Kidney epithelial cell (primary cell): ENCODE measurements around the gene CR1L. TPM values are rescaled to one million over a fixed set of nuclear protein-coding genes. Genes with fewer than 3 reads are reported as not detected.

Experiments
- DNase-seq: peaks from one replicate; pipeline ENCODE4 v3.0.0-alpha.2; 2010; ENCODE audit warnings: low read depth
- H3K27me3 ChIP-seq: 2 replicates; pipeline ENCODE4 v1.6.0; 2011; ENCODE audit warnings: low read length; ENCODE audit not compliant: control insufficient read depth, insufficient read depth
- H3K36me3 ChIP-seq: 2 replicates; pipeline ENCODE4 v1.5.1; 2011; ENCODE audit warnings: low read length; ENCODE audit not compliant: control insufficient read depth, insufficient read depth
- H3K4me3 ChIP-seq: 2 replicates; pipeline ENCODE4 v1.5.1; 2011; ENCODE audit warnings: low read depth, mild to moderate bottlenecking, control low read depth, low read length
- total RNA-seq: library from RNA; depleted of rRNA; stranded (reverse); fragments of >200 nt; gene quantifications from 2 replicates; pipeline ENCODE4 v1.2.3, GENCODE V29; 2015
- TF ChIP-seq, protein P1 (sequence below): IDR thresholded peaks from 2 replicates; pipeline ENCODE4 v1.5.1; 2011; ENCODE audit warnings: mild to moderate bottlenecking, moderate library complexity, low read length, control low read depth, inconsistent platforms; ENCODE audit not compliant: insufficient read depth, poor library complexity, severe bottlenecking

Gene CR1L
- total RNA-seq, 1 donor from 2014 or later: not detected

DNA sequence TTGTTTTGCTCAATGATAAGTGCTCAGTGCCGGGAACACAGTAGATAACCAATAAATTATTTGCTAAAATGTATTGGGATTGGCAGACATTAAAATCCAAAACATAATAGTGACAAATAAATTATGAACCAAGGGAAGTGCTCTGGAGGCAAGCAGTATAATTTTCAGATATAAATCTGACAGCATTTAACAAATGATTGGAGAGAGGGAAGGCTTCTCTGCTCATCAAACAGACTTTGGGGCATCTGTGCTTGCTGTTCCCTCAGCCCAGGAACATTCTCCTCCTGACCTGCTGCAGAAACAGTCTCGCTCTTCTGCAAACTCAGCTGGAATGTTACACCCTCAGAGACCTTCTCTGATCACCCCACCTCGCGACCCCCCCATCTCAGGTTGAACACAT, 109.1 kb downstream of the CR1L start:
- Histone ChIP-seq H3K27me3 (no peaks in the 10 kb centered on the region), H3K36me3 (no peaks in the 10 kb centered on the region), H3K4me3 (no peak overlapping the region)
- DNase-seq: no peak
- TF ChIP-seq, protein P1, sequence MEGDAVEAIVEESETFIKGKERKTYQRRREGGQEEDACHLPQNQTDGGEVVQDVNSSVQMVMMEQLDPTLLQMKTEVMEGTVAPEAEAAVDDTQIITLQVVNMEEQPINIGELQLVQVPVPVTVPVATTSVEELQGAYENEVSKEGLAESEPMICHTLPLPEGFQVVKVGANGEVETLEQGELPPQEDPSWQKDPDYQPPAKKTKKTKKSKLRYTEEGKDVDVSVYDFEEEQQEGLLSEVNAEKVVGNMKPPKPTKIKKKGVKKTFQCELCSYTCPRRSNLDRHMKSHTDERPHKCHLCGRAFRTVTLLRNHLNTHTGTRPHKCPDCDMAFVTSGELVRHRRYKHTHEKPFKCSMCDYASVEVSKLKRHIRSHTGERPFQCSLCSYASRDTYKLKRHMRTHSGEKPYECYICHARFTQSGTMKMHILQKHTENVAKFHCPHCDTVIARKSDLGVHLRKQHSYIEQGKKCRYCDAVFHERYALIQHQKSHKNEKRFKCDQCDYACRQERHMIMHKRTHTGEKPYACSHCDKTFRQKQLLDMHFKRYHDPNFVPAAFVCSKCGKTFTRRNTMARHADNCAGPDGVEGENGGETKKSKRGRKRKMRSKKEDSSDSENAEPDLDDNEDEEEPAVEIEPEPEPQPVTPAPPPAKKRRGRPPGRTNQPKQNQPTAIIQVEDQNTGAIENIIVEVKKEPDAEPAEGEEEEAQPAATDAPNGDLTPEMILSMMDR: no peak

DNA sequence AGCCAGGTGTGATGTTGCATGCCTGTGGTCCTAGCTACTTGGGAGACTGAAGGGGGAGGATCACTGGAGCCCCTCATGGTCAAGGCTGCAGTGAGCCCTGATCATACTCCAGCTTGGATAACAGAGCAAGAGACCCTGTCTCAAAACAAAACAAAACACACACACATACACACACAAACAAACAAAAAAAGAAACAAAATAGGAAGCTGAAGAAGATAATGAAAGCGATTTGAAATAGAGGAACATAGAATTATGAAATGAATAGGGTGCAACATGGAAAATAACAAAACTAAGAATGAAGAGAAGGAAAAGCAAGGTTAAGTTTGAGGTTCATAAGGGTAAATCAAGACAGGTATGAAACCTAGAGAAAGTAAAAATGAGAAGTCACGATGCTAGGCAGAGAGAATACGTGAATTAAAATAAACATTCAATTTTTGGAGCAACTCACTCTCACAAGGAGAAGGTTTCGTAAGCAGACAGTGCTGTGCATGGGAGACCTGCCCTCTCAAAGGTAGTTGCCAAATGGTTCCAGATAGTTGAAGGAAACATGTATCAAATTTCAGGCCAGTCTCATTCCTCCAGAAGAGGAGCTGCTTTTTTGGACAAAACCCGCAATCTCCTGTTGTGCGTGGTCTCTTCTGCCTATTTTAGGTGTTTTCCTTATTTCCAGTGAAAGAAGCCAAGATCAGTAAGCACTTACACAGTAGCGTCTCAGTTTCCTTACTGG, 110.2 kb downstream of the CR1L start:
- Histone ChIP-seq H3K36me3 (no peaks in the 10 kb centered on the region), H3K27me3 (no peaks in the 10 kb centered on the region), H3K4me3 (no peak overlapping the region)
- TF ChIP-seq, protein P1: no peak
- no peak for DNase-seq

DNA sequence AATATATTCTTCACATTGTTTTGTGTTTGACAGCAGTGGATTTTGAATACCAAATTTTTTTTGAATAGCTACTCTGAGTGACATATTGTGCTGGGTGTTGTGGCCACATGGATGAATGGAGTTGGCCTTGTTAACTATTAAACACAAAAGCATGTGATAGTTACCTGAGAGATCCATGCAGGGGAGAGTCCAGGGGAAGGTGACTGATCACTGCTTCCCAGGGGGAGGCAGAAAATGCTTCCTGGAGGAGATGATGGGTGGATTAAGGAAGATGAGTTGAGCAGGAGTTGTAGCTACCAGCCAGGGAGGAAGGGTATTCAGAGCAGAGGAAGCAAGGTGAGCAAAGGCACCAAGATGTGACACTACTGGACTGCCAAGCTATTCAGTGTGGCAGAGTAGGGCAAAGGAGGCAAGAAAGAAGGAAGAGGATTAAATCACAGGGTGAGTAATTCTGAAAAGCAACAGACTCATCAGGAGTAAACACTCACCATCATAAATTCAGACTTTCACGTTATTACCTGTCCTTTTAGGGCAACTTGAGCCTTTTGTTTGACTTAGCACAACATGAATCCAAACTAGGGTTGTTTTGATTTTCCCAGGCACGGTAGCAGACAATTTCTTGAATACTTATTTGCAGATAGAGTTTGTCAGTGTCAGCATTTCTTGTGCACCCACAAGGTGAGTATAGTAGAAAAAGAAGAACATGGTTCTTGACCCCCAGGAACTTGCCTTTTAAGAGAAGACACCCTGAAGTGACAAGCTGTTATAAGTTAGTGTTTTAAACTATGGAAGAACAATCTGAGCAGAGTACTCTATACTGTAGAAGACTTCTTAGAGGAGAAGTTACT, 111.1 kb downstream of the CR1L start:
- H3K27me3 ChIP-seq: no peaks in the 10 kb centered on the region
- no peaks in the 10 kb centered on the region for H3K36me3 ChIP-seq
- TF ChIP-seq, protein P1: no peak
- DNase-seq: no peak
- no peak overlapping the region for H3K4me3 ChIP-seq

GRCh38 chr1:207762622-207763021, 117.7 kb downstream of the CR1L start:
- H3K36me3 ChIP-seq: peaks cover 1% of the 10 kb centered on the region
- no peaks in the 10 kb centered on the region for H3K27me3 ChIP-seq
- H3K4me3 ChIP-seq: no peak overlapping the region
- TF ChIP-seq, protein P1: no peak
- no peak for DNase-seq

GRCh38 chr1:207763091-207763490, 118.2 kb downstream of the CR1L start:
- TF ChIP-seq, protein P1: no peak
- H3K4me3 ChIP-seq: no peak overlapping the region
- H3K36me3 ChIP-seq: peaks cover 1% of the 10 kb centered on the region
- no peaks in the 10 kb centered on the region for H3K27me3 ChIP-seq
- no peak for DNase-seq

DNA sequence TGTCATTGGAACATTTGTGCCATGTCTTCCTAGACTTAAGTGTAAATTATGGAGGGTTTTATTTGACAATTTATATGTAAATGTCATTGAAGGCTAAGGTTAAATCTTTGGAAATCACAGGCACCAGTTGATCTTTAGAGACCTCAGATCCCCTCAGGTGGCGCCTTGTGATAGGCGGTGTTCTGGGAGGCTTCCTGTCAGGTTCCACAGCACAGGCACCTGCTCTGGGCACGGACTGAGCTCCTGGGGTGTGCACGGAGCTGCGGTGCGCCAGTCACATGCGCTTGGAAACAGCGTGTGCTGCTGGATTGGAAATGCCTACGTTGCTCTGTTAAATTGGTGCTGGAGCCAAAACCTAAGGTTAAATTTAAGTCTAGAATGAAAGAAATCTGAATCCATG, 119.0 kb downstream of the CR1L start:
- DNase-seq: no peak
- TF ChIP-seq, protein P1: no peak
- no peaks in the 10 kb centered on the region for H3K27me3 ChIP-seq
- peaks cover 1% of the 10 kb centered on the region for H3K36me3 ChIP-seq
- H3K4me3 ChIP-seq: no peak overlapping the region
